ENCODE measurements around the gene PRPF39. TPM values are rescaled to one million over a fixed set of nuclear protein-coding genes. Genes with fewer than 3 reads are reported as not detected.

PRPF39 gene
- total RNA-seq, 1 experiment from 2014 or later, result 32.3 TPM

DNA sequence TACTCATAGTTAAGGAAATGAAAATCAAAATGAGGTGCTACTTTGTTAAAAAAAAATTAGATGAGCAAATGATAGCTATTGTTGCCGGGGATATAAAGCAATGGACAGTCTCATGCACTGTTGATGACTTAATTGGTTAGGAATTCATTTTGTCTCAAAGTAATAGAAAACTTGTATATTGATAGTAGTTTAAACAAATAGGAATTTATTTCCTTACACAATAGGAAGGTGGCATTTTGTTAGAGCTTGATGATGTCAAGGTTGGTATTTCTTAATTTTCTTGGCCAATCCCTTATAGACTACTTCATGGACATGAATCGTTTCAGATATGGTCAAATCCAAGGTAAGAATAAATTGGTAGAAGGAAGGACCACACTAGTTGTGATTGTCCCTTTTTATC, 7.8 kb downstream of the PRPF39 start:
- Mint-ChIP-seq H3K27me3 (ENCODE audit: low read depth) (no peaks in the 10 kb centered on the region), H3K4me3 (no peak overlapping the region), H3K27ac (no peak overlapping the region; the same call in 1 of the 2 replicates), H3K9me3 (no peaks in the 10 kb centered on the region), H3K36me3 (peaks cover 15% of the 10 kb centered on the region), H3K4me1 (peaks cover 22% of the 10 kb centered on the region)
- TF ChIP-seq ZNF317 (CRISPR knock-in tag; IDR thresholded peaks at IDR 0.05; ENCODE audit: borderline replicate concordance, low read depth) (no peak), IRF2 (CRISPR knock-in tag; IDR thresholded peaks at IDR 0.05; ENCODE audit: borderline replicate concordance, low read depth) (no peak), SMAD4 (CRISPR knock-in tag; IDR thresholded peaks at IDR 0.05) (no peak), PREB (CRISPR knock-in tag; IDR thresholded peaks at IDR 0.05; ENCODE audit: borderline replicate concordance) (no peak), MXD4 (CRISPR knock-in tag; IDR thresholded peaks at IDR 0.05; ENCODE audit: borderline replicate concordance) (no peak), ZMAT4 (CRISPR knock-in tag; IDR thresholded peaks at IDR 0.05) (no peak), GABPB1 (CRISPR knock-in tag; IDR thresholded peaks at IDR 0.05) (no peak), ZNF232 (CRISPR knock-in tag; IDR thresholded peaks at IDR 0.05) (no peak), RELA (CRISPR knock-in tag; IDR thresholded peaks at IDR 0.05; ENCODE audit: borderline replicate concordance) (no peak), IRF1 (CRISPR knock-in tag; IDR thresholded peaks at IDR 0.05) (no peak), ATF1 (CRISPR knock-in tag; IDR thresholded peaks at IDR 0.05) (no peak)
- TF ChIP-seq, protein P1, sequence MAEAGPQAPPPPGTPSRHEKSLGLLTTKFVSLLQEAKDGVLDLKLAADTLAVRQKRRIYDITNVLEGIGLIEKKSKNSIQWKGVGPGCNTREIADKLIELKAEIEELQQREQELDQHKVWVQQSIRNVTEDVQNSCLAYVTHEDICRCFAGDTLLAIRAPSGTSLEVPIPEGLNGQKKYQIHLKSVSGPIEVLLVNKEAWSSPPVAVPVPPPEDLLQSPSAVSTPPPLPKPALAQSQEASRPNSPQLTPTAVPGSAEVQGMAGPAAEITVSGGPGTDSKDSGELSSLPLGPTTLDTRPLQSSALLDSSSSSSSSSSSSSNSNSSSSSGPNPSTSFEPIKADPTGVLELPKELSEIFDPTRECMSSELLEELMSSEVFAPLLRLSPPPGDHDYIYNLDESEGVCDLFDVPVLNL (CRISPR knock-in tag; IDR thresholded peaks at IDR 0.05; ENCODE audit: borderline replicate concordance, low read depth), result no peak
- CTCF ChIA-PET, result interaction anchor here (0.7 kb wide), 1 partner anchor 460 kb away, joined by 5 read pairs; no protein-coding TSS in a partner anchor
- DNase-seq (ENCODE audit: low spot score) (no peak), ATAC-seq (no peak)
- POLR2A ChIA-PET, result interaction anchor here (0.7 kb wide), 1 partner anchor 16 kb away, joined by 3 read pairs; no protein-coding TSS in a partner anchor

DNA sequence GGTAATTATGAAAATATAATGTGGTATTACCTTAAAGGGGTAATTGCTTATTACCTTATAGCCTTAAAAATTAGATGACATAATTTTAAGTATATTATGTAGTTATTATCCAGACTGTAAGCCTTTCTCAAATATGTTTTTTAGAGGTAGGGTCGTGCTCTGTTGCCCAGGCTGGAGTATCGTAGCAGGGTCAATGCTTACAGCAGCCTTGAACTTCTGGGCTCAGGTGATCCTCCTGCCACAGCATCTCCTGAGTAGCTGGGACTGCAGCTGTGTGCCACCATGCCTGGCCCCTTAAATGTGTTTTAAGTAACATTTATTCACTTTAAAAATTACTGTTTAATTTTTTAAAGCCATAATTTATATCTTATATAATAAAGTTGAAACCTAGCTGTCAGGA, 10.4 kb downstream of the PRPF39 start:
- Mint-ChIP-seq H3K36me3 (peaks cover 35% of the 10 kb centered on the region), H3K27ac (no peak overlapping the region), H3K9me3 (no peaks in the 10 kb centered on the region), H3K4me3 (no peak overlapping the region), H3K27me3 (ENCODE audit: low read depth) (no peaks in the 10 kb centered on the region), H3K4me1 (peaks cover 5% of the 10 kb centered on the region)
- ChIA-PET POLR2A (no interaction called here), CTCF (interaction anchor here (0.7 kb wide), 1 partner anchor 46 kb away, joined by 3 read pairs; no protein-coding TSS in a partner anchor)
- DNase-seq (ENCODE audit: low spot score), result no peak
- no peak for ATAC-seq
- TF ChIP-seq, protein P2, sequence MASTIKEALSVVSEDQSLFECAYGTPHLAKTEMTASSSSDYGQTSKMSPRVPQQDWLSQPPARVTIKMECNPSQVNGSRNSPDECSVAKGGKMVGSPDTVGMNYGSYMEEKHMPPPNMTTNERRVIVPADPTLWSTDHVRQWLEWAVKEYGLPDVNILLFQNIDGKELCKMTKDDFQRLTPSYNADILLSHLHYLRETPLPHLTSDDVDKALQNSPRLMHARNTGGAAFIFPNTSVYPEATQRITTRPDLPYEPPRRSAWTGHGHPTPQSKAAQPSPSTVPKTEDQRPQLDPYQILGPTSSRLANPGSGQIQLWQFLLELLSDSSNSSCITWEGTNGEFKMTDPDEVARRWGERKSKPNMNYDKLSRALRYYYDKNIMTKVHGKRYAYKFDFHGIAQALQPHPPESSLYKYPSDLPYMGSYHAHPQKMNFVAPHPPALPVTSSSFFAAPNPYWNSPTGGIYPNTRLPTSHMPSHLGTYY (CRISPR knock-in tag; IDR thresholded peaks at IDR 0.05), result no peak
- TF ChIP-seq ZMAT4 (CRISPR knock-in tag; IDR thresholded peaks at IDR 0.05) (no peak), TCF7 (CRISPR knock-in tag; IDR thresholded peaks at IDR 0.05; ENCODE audit: low read depth) (no peak), NR1H2 (CRISPR knock-in tag; IDR thresholded peaks at IDR 0.05) (no peak), ZNF396 (CRISPR knock-in tag; IDR thresholded peaks at IDR 0.05; ENCODE audit: borderline replicate concordance) (no peak), ZNF121 (CRISPR knock-in tag; IDR thresholded peaks at IDR 0.05) (peak; percentile 60; the same call in 1 of the 2 replicates), JUN (CRISPR knock-in tag; IDR thresholded peaks at IDR 0.05) (no peak), STAT6 (CRISPR knock-in tag; conservative IDR thresholded peaks at IDR 0.05; ENCODE audit: low read depth) (no peak)
